ENCODE results near the gene BATF2.
A peak's percentile ranks its signal among the peaks of the same experiment; 100 is the strongest.
"Not testable (repeated sequence)": the region's sequence is repeated elsewhere in the genome, so short reads cannot be mapped to it uniquely, and the experiment has no call there.

The BATF2 gene

DNA sequence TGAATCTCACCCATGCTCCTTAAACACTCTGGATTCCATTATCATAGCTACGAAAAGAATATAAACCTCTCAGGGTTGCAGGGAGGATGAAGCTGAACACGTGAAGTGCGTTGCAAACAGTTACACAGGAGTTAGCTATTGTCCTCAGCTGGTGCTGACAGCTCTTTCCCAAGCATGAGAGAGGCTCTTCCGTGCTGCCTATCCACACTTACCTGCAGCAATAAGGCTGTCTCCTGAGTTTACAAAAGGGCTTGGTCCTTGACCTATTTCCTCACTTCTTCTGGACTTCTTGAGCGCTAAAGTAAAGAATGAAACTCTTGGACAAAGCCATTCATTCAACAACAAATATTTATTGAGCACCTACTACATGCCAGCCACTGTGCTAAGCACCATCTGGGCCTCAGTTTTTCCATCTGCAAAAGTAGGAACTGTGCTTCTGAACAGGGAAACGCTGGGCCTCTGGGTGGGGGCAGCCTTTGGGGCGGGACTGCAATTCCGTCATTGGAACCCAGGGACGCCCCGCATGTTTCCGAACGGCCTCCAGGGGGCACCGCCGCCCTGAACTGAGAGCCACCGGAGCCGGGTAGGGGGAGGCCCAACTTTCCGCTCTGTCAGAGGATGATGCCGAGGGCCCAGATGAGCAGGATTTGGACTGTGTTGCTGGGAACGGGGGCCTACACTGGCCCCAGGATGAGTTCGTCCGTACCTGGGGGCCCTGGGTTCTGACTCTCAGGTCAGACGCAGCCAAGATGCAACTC, 16.5 kb upstream of the BATF2 start:
- DNase-seq: peak; percentile 85

DNA sequence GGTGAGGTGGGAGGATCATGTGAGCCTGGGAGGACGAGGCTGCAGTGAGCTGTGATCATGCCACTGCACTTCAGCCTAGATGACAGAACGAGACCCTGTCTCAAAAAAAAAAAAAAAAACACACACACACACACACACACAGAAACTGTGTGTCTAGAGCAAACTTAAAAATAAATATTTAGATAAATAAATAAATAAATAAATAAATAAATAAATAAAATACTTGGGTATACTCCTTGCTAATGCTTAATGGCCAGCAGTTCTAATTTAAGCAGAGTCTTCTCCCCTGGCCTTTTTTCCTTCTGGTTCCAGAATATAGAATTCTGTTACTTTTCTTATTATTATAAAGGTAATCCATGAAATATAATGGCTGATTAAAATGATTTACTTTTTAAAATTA, 12.1 kb upstream of the BATF2 start:
- no peak for DNase-seq

DNA sequence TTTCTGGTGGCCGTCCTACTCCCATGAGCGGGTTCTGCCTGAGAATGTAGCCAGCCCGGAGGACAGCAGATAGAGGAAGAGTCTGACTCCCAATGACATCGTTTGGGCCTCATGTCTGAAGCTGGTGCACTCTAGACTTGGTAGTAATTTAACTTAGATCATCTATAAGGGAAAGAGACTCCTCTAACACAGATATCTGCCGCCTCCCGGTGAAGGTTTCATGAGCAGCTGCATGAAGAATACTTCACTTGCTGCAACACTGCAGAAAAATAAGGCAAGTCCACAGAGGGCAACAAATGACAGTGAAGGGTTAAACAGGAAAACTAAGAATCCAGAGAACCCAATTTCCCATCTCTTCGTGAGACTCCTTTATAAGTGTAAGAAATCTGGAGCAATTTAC, 11.2 kb upstream of the BATF2 start:
- DNase-seq: no peak

DNA sequence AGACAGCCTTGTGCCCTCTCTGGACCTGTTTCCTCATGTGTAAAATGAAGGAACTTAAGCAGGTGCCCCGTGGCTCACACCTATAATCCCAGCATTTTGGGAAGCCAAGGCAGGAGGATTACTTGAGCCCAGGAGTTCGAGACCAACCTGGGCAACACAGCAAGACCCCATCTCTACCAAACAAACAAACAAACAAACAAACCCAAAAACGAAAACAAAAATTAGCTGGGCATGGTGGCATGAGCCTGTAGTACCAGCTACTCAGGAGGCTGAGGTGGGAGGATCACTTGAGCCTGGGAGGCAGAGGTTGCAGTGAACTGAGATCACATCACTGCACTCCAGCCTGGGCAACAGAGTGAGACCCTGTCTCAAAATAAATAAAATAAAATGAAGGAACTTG, 7.2 kb upstream of the BATF2 start:
- DNase-seq: not testable (repeated sequence)

DNA sequence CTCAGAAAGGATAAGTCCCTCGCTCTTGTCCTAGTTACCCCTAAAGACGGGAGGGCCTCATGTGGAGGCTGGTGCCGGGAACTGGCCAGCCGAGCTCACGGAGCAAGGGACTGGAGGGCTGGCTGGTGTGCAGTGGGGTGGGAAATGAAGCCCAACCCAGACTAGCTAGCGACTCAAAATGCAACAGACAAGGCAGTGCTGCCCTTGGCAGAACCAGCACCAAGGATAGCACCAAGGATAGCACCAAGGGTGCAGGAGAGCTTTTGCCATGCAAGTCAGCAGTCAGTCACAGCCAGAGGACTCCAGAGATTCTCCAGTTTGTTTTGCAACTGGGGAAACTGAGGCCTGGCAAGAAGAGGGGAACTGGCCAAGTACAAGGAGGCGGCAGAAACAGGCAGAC, 6.5 kb upstream of the BATF2 start:
- no peak for DNase-seq

DNA sequence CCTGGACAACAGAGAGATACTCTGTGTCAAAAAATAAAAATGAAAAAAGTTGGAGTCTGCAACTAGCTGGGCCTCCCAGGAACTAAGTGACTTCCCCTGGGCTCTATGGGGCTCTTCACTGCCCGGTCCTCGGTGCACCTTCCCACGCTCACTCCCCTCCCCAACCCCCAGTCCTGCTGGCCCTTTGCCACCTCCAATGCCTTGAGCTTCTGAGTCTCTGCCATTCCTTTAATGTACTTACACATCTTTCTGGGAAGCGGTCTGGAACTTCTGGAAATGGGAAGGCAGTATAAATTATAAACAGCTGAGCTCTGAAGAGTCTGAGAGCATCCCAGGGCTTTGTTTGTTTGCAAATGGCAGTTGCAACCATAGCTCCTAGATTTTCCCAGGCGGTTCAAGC, 5.9 kb upstream of the BATF2 start:
- DNase-seq: no peak

DNA sequence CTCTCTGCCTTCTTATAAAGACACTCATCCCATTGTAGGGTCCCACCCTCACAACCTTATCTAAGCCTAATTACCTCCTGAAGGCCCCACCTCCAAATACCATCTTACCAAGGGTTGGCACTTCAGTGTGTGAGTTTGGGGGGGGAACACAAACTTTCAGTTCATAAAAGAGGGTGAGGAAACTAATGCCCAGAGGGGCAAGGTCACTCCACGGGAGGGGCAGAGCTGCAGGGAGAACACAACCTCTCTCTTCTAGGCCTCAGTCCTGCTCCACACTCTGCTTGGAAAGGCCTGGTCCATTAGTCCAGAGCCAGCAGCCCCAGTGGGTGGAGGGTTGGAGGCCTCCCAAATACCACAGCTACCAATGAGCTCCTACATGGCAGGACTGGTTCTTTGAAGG, 2.7 kb upstream of the BATF2 start:
- DNase-seq: no peak

DNA sequence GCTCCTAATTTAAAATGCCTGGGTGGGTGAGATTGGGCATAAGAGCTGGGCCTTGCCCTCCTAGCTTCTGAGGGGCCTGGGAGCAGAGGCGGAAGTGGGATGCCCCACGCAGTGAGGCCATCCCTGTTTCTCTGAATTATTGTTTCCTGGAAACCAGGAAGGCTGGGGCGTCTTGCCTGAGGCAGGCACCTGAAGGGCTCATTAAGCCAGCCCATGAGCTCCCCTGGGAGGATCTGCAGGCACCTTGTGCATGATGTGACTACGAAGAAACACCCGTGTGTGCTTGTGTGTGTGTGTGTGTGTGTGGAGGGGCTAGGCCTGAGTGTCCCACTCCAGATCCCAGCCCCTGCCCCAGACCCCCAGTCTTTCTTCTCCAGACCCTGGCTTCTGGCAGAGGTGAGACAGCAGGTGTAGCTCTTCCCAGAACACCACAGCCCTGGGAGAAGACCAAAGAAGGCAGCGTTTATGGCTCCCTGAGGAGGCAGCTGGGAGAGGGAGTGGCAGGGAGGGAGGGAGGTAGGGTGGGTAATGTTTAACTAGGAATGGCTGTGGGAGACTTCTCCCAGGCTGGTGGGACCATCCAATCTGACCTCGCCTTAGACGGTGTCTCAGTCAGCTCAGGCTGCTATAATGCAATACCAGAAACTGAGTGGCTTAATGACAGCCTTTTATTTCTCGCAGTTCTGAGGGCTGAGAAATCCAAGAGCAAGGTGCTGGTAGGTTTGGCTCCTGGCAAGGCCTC, 2.1 kb upstream of the BATF2 start:
- no peak for DNase-seq

DNA sequence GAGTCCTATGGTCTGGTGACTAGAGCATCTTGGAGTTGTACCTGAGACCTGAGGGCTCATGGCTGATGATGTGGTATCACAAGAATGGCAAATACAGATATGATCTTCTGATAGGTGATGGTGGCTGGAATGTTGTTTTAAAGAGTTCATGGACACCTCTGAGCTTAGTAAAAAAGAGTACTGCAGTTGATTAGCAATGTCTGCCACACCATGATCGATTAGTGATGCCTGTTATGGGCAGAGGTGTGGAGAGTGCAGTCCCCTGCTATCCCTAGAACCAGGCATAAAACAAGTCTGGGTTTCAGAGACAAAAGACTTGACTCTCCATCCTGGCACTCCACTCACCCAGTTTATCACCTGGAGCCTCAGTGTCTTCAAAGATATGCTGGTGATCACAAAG, 1.4 kb upstream of the BATF2 start:
- no peak for DNase-seq

DNA sequence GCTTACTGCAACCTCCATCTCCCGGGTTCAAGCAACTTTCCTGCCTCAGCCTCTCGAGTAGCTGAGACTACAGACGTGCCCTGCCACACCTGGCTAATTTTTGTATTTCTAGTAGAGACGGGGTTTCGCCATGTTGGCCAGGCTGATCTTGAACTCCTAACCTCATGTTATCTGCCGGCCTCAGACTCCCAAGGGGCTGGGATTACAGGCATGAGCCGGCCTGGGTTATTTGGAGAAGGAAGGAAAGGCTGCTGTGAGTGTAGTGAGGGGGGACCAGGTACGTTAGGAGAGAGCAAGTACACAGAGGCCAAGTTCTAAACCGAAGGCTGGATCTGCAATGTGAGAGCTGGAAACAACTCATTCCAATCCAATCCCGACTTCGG, 453 bp downstream of the BATF2 start:
- no peak for DNase-seq

DNA sequence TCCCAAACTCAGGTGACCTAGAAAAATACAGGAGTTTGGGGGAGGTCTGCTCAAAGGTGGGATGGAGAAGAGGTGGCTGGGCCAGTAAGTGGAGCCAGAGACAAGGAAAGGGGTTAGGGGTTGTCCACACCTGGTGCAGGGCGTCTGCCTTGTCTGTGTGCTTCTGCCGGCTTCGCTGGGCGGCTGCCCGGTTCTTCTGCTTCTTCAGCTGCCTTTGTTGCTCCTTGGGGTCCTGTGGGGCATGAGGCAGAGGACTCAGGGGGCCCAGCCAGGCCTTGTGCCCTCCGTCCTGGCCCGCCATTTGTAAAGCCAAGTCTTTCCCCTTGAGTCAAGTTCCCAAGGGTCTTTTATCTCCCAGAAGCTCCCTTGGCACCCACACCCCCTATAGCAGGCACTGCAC, 2.5 kb downstream of the BATF2 start:
- no peak for DNase-seq

DNA sequence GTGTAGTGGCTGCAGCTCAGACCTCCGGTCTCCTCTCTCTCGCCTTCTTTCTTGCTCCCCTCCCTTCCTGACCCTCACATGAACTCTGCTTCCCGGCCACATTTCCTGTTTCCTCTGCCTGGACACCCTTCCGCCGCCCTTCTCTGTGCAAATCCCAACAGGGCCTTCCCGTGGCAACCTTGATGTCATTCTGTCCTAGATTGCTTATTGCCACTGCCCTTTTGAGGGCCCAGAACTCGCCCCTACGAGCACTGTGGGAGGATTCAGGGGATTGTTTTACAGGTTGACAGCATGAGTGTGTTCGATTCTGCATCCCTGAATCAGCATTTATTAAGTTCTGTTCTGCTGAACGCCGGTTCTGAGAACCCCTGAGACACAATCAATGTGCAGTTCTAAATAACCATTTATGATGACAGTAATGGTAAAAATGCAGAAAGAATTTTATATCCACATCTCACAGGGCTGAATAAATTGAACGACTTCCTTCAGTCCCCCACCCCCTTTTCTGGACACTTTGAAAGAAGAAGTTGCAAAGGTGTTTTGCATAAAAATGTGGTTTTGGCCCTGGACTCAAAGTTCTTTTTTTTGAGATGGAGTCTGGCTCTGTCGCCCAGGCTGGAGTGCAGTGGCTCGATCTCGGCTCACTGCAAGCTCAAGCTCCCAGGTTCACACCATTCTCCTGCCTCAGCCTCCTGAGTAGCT, 6.4 kb downstream of the BATF2 start:
- DNase-seq: no peak

DNA sequence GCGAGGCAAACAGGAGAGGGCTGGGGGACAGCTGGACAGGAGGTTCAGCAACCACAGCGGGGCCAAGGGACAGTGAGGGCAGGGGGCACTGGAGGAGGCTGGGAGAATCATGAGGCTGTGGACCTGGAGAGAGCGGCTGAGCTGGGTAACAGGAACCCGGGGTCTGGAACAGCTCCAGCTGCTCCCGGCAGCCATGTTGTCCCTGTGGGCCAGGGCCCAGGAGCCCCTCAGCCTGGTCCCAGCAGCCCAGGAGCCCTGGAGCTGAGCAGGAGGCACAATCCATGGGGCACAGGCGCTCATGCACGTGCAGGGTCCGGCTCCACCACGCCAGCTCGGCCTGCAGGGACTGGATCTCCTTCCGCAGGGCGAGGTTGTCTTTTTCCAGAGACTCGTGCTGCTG, 7.4 kb downstream of the BATF2 start:
- DNase-seq: no peak

DNA sequence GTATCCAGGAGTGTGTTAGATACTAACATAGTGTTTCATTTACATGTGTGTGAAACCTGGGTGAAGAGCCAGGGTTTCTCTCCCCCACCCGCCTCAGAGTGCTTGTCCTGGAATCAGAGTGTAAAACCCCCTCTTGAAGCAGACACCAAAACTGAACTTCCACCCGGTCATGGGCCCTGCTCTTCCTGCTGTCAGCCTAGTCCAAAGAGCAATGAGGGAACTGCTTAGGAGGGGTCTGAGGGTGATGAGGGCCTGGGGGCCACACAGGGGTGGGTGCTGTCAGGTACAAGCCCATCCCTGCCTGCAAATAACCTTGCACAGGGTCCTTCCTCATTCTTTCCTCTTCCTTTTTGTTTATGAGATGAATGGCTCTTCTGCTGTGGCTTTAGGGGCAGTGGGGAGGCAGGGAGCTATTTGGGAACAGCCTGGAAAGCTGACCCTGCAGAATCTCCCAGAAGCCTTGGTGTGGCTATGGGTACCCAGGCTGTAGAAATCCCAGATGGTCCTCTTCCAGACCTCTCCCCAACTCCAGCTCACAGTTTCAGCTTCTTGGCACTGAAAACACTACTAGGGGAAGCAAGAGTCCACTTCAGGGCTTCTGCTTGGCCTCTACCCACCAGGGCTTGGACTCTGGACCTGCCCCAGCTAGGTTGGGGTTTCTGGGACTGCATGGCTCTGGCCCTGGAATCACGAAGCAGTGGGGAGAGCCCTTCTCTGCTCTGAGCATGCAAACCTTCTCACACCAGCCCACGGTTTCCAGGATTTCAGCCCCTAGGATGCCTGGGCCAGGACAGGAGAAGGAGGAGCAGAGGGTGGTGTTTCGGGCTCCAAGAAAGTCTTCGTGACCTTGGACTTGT, 8.5 kb downstream of the BATF2 start:
- DNase-seq: no peak

DNA sequence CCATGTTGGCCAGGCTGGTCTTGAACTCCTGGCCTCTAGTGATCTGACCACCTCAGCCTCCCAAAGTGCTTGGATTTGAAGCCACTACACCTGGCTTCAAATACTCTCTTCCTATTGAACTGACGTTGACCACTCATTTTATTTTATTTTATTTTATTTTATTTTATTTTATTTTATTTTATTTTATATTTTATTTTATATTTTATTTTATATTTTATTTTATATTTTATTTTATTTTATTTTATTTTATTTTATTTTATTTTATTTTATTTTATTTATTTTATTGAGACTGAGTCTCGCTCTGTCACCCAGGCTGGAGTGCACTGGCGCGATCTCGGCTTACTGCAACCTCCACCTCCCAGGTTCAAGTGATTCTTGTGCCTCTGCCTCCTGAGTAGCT, 13.4 kb downstream of the BATF2 start:
- not testable (repeated sequence) for DNase-seq

DNA sequence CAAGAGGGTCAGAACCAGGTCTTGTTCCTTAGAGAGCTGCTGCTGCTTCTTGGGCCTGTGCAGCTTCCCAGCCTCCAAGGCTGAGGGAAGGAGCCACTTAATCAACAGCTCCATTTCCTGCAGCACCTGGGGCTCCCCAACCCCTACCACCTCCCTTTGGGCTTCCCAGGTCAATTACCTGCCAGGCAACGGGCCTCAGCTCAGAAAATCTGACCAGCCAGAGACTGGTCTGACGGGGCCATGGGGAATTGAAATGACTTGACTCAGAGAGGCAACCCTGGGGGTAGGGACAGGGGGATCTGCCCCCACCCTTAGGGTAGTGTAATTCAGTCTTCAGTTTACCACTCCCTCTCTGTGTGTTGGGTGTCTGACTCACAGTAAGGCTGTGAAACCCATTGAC, 20.1 kb downstream of the BATF2 start:
- DNase-seq: no peak

DNA sequence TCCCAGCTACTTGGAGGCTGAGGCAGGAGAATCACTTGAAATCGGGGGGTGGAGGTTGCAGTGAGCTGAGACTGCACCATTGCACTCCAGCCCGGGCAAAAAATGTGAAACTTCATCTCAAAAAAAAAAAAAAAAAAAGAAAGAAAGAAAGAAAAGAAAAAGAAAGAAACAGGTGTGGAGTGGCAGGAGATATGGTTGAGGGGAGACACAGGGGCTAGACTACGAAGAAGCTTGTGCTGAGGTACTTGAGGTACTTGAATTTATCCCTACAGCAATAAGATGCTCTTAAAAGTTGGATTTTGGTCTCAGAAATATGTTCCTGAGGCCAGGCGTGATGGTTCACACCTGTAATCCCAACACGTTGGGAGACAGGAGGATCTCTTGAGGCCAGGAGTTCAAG, 22.6 kb downstream of the BATF2 start:
- DNase-seq: no peak

DNA sequence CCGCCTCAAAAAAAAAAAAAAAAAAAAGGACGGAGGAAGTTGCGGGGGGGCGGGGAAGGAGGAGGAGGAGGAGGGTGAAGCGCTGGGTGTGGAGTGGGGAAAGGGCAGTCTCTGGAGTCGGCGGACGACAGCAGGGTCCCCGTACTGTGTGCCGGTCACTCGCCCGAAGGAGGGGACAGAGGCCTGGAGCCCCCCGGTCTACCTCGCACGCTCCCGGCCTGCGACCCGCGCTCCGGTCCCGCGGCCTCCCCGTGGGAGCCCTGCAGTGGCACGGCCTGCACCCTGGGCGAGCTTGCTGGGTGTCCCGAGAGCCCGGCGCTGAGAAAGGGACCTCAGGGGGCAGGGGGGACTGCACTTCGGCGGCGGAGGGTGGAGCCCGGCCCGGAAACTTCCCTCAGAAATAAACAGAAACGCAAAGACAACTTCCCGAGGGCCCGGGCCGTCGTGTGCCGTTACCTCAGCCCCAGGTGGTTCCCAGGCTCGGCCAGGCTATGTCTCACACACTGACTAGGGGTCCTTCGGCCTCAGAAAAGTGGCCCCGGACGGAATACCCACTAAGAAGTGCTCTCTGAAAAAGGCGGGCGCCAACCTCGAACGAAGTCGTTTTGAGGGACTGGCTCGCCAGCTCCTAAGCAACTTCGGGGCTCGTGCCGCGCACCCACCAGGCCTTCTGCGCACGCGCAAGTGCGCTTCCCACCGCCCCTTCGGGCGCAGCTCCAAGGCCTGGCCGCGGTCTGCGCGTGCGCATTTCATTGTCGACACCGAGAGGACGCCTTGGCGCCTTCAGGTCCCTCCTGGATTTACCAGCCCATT, 25.1 kb downstream of the BATF2 start, which contains the start of gene MAJIN:
Gene MAJIN, minus strand, starts transcription at position 688 of the 813 bp plus-strand sequence. CDS start 12,703 bp downstream, outside the sequence.
- peak; percentile 61 for DNase-seq

DNA sequence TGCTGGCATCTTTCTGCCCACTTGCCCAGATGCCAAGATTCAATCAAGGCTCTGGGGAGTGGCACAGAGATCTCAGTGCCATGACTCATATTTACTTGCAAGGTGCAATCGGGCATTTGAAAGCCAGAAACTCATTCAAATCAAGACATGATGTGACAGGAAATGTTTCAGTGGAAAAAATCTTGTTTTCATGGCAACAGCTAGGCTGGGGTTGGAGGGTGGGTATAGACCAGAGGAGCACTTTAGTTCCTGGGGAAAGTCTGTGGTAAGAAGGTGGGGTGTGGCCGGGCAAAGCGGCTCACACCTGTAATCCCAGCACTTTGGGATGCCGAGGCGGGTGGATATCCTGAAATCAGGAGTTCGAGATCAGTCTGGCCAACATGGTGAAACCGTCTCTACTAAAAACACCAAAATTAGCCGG, 26.0 kb downstream of the BATF2 start:
- no peak for DNase-seq

DNA sequence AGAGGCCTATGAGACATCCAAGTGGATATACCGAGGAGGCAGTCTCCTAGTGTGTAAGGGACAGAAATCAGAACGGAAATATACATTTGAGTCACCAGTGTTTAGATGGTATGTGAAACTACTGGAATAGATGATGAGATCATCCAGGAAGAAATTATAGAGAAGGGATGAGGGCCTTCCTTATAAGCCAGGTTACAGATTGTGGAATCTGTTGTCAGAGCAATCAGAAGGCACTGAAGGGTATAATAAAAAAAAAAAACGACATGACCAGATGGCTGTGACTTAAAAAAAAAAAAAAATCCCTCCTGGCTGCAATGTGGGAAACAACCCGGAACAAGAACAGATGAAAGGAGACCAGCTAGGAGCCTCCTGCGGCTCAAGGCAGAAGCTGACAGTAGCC, 27.6 kb downstream of the BATF2 start:
- no peak for DNase-seq

DNA sequence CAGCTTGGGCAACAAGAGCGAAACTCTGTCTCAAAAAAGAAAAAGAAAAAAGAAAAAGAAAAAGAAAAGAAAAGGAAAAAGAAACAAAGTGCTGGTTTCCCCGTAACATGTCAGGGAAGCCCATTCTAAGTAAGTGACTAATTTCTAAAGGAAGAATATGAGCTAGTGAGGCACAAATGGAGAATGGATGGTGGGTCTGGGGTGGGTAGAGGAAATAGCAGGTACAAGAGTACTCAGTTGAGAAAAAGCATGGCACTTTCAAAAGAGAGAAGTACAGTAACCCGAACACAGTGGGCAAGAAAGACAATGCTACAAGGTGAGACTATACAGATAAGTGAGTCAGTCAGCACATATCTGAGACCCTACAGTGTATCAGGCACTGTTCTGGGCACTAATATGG, 29.4 kb downstream of the BATF2 start:
- no peak for DNase-seq

DNA sequence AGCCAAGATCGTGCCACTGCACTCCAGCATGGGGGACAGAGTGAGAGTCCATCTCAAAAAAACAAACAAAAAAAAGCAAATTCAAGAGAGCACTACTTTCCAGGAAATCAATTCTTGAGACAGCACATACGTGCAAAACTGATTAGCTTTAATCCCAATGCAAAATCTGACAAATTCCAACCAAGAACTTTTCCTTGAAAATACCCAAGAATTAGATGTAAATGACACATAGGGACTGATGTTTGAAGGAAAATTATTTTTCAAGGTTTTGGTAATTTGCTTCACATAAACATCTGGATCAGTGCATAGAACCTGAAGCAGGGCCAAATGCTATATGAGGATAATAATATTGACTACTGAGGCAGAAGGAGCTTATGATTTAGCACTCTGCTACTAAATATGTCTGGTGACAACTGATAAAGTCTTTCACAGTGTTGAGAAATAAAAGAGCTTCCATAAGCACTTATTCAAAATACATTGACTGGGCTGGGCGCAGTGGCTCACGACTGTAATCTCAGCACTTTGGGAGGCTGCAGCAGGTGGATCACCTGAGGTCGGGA, 33.6 kb downstream of the BATF2 start:
- no peak for DNase-seq
